Esophagus muscularis mucosa (tissue), 4 donors: ENCODE measurements around the gene GLS. TPM values are rescaled to one million over a fixed set of nuclear protein-coding genes. Genes with fewer than 3 reads are reported as not detected.
A peak's percentile ranks its signal among the peaks of the same experiment; 100 is the strongest.
"Not testable (repeated sequence)": the region's sequence is repeated elsewhere in the genome, so short reads cannot be mapped to it uniquely, and the experiment has no call there.

Experiments used
- DNase-seq: peaks from one replicate; pipeline ENCODE4 v3.0.0-alpha.2; 2017; ENCODE audit errors: extremely low spot score
- H3K27ac ChIP-seq, 4 donors: fragments of 200-600 bp; sonication (generic); replicated peaks in 1 of 4; 1 replicate in 3 of 4; 2 replicates in 1 of 4; pipeline ENCODE4 v1.5.1; 2016 to 2019; ENCODE audit warnings: mild to moderate bottlenecking in 1 of 4
- H3K27me3 ChIP-seq, 4 donors: fragments of 200-600 bp; sonication (generic); one replicate each; pipeline versions ENCODE4 v1.5.1 to v1.6.0; 2016 to 2019
- H3K36me3 ChIP-seq, 4 donors: fragments of 200-600 bp; sonication (generic); one replicate each; pipeline ENCODE4 v1.5.1; 2016 to 2019
- H3K4me1 ChIP-seq, 4 donors: fragments of 200-600 bp; sonication (generic); one replicate each; pipeline ENCODE4 v1.5.1; 2016 to 2019
- H3K4me3 ChIP-seq, 4 donors: fragments of 200-600 bp; sonication (generic); 1 replicate in 2 of 4; 2 replicates in 2 of 4; pipeline ENCODE4 v1.5.1; 2016 to 2019; ENCODE audit warnings: mild to moderate bottlenecking in 4 of 4, moderate library complexity in 1 of 4
- H3K9me3 ChIP-seq, 4 donors: fragments of 200-600 bp; sonication (generic); 1 replicate in 3 of 4; 2 replicates in 1 of 4; pipeline ENCODE4 v1.5.1; 2016 to 2019
- CTCF ChIP-seq, 3 experiments: fragments of 200-600 bp in 2 of 3; fragments of 450-650 bp in 1 of 3; sonication (generic) in 2 of 3; IDR thresholded peaks; one replicate each; pipeline ENCODE4 v1.5.1; 2017 to 2019; ENCODE audit warnings: antibody characterized with exemption in 3 of 3, mild to moderate bottlenecking in 2 of 3, moderate library complexity in 1 of 3
- EP300 ChIP-seq: sonication (generic); formaldehyde crosslinking; IDR thresholded peaks from one replicate; pipeline ENCODE4 v1.6.1; 2017; ENCODE audit warnings: antibody characterized with exemption
- POLR2A ChIP-seq: fragments of 450-650 bp; IDR thresholded peaks from one replicate; pipeline ENCODE4 v1.6.1; 2017; ENCODE audit warnings: antibody characterized with exemption, moderate library complexity, mild to moderate bottlenecking, low read depth
- POLR2AphosphoS5 ChIP-seq, 2 donors: sonication (generic); formaldehyde crosslinking; IDR thresholded peaks; one replicate each; pipeline ENCODE4 v1.6.1; 2017; ENCODE audit warnings: antibody characterized with exemption in 2 of 2
- WGBS: methylation state at CpG from one replicate; pipeline ENCODE4 v1.1.5; 2018; 5-methylcytosine and 5-hydroxymethylcytosine counted together
- intact Hi-C: fragments of 100-400 bp; cut with DNase I; formaldehyde crosslinking; loops from one replicate; pipeline ENCODE4 v1.15.1; 2023
- total RNA-seq, 4 donors: library from RNA; depleted of rRNA; stranded (reverse); fragments of >200 nt; gene quantifications; one replicate each; pipeline versions ENCODE4 v1.1.0 to v1.2.1, GENCODE V29; 2016

Gene GLS
- total RNA-seq, 4 donors from 2014 or later = 93.6 to 125 (median 94.0) TPM

- no peak for TF ChIP-seq CTCF (IDR thresholded peaks at IDR 0.05)
- TF ChIP-seq POLR2A = no peak
- TF ChIP-seq EP300 = no peak
- no peak for TF ChIP-seq POLR2AphosphoS5 (IDR thresholded peaks at IDR 0.05)
- Histone ChIP-seq H3K27ac (no peak overlapping the region), H3K27me3 (no peaks in the 10 kb centered on the region), H3K9me3 (no peaks in the 10 kb centered on the region), H3K4me3 (no peak overlapping the region), H3K4me1 (peaks cover 6 to 34% (median 30%) of the 10 kb centered on the region in 4 donors), H3K36me3 (no peaks in the 10 kb centered on the region)
- 89% methylated on average over 7 of the region's 7 CpGs for WGBS
- intact Hi-C loops = loop anchor here (10.0 kb wide), 1 partner anchor 168 kb away; the partner anchor contains the start of gene STAT1
- no peak for DNase-seq
Observed at GRCh38 chr2:190846746-190847145, 33.9 kb upstream of the GLS start.

GRCh38 chr2:190847504-190848081 lies 33.0 kb upstream of the GLS start:
- no peaks in the 10 kb centered on the region for H3K27me3 ChIP-seq
- no peak for DNase-seq
- no peak overlapping the region for H3K4me3 ChIP-seq
- TF ChIP-seq POLR2A (no peak), POLR2AphosphoS5 (IDR thresholded peaks at IDR 0.05) (no peak), CTCF (IDR thresholded peaks at IDR 0.05) (no peak), EP300 (no peak)
- H3K4me1 ChIP-seq = peaks cover 6 to 30% (median 28%) of the 10 kb centered on the region in 4 donors
- H3K27ac ChIP-seq = peak overlapping the region; percentile 29 to 55 (median 48)
- intact Hi-C loops = loop anchor here (10.0 kb wide), 1 partner anchor 167 kb away; the partner anchor contains the start of gene STAT1
- 19% methylated on average over 3 of the region's 3 CpGs for WGBS
- no peaks in the 10 kb centered on the region for H3K36me3 ChIP-seq
- no peaks in the 10 kb centered on the region for H3K9me3 ChIP-seq

GRCh38 chr2:190849774-190850173 lies 30.8 kb upstream of the GLS start:
- Histone ChIP-seq H3K36me3 (no peaks in the 10 kb centered on the region), H3K27me3 (no peaks in the 10 kb centered on the region), H3K4me3 (no peak overlapping the region), H3K4me1 (peaks cover 6 to 37% (median 32%) of the 10 kb centered on the region in 4 donors), H3K9me3 (no peaks in the 10 kb centered on the region), H3K27ac (no peak overlapping the region)
- WGBS = 57% methylated on average over 2 of the region's 2 CpGs
- no peak for TF ChIP-seq POLR2AphosphoS5 (IDR thresholded peaks at IDR 0.05)
- no peak for TF ChIP-seq EP300
- TF ChIP-seq CTCF (IDR thresholded peaks at IDR 0.05) = no peak
- TF ChIP-seq POLR2A = no peak
- intact Hi-C loops = loop anchor here (10.0 kb wide), 2 partner anchors 95 to 165 kb away; partner anchors contain the start of gene STAT1
- DNase-seq = no peak

- intact Hi-C loops = loop anchor here (10.0 kb wide), 1 partner anchor 92 kb away; no protein-coding TSS in a partner anchor
- H3K4me3 ChIP-seq, H3K9me3 ChIP-seq, H3K36me3 ChIP-seq, H3K27me3 ChIP-seq, DNase-seq, H3K27ac ChIP-seq: not testable (repeated sequence)
- 99% methylated on average over 4 of the region's 4 CpGs for WGBS
- peaks cover 0 to 29% (median 23%) of the 10 kb centered on the region in 4 donors for H3K4me1 ChIP-seq
Observed at GRCh38 chr2:190853022-190853421, 27.6 kb upstream of the GLS start.

- intact Hi-C loops = loop anchor here (10.0 kb wide), 1 partner anchor 91 kb away; no protein-coding TSS in a partner anchor
- Histone ChIP-seq H3K27ac (peak overlapping the region in 1 of 4 donors; percentile 9), H3K4me1 (peaks cover 0 to 27% (median 24%) of the 10 kb centered on the region in 4 donors), H3K9me3 (no peaks in the 10 kb centered on the region), H3K4me3 (no peak overlapping the region), H3K27me3 (no peaks in the 10 kb centered on the region), H3K36me3 (no peaks in the 10 kb centered on the region)
- TF ChIP-seq CTCF (IDR thresholded peaks at IDR 0.05) (no peak), POLR2A (no peak), EP300 (no peak), POLR2AphosphoS5 (IDR thresholded peaks at IDR 0.05) (no peak)
- WGBS = 42% methylated on average over 2 of the region's 2 CpGs
- no peak for DNase-seq
Observed at GRCh38 chr2:190853531-190854383, 26.9 kb upstream of the GLS start.
